Superior temporal gyrus (tissue), 1 donor: ENCODE measurements around the gene AGER.
"Not testable (repeated sequence)": the region's sequence is repeated elsewhere in the genome, so short reads cannot be mapped to it uniquely, and the experiment has no call there.

ENCODE experiments used
- DNase-seq: peaks from one replicate; pipeline ENCODE4 v3.0.0-alpha.2; 2016; ENCODE audit errors: extremely low spot score

Gene AGER

GRCh38 chr6:32186151-32186840, 2.2 kb upstream of the AGER start:
- not testable (repeated sequence) for DNase-seq

GRCh38 chr6:32185681-32186131, 1.7 kb upstream of the AGER start:
- not testable (repeated sequence) for DNase-seq

GRCh38 chr6:32183483-32184083, 470 bp downstream of the AGER start:
- no peak for DNase-seq

GRCh38 chr6:32183030-32183429, 1.0 kb downstream of the AGER start:
- no peak for DNase-seq

GRCh38 chr6:32182555-32182981, 1.5 kb downstream of the AGER start:
- DNase-seq: no peak

- no peak for DNase-seq
Measured at GRCh38 chr6:32181915-32182529, 2.0 kb downstream of the AGER start.

- no peak for DNase-seq
Measured at GRCh38 chr6:32181148-32181702, 2.8 kb downstream of the AGER start.

GRCh38 chr6:32179766-32180405, 4.2 kb downstream of the AGER start:
- no peak for DNase-seq

- DNase-seq: no peak
Measured at GRCh38 chr6:32178547-32179440, 5.3 kb downstream of the AGER start.

GRCh38 chr6:32177788-32178546, 6.1 kb downstream of the AGER start, which contains the start of gene RNF5:
TSS of gene RNF5 (plus strand) at chr6:32178405. CDS start at chr6:32178512, 107 bp downstream.
- DNase-seq: peak; percentile 100

GRCh38 chr6:32177183-32177787, 6.8 kb downstream of the AGER start:
- no peak for DNase-seq

- peak; percentile 55 for DNase-seq
Measured at GRCh38 chr6:32176476-32177182, 7.4 kb downstream of the AGER start.

GRCh38 chr6:32175711-32176475, 8.2 kb downstream of the AGER start, which contains the start of gene AGPAT1:
TSS of gene AGPAT1 (minus strand) at chr6:32176084. CDS start at chr6:32171496, 4,588 bp downstream.
- DNase-seq: peak; percentile 98

GRCh38 chr6:32175322-32175710, 8.7 kb downstream of the AGER start:
- no peak for DNase-seq

GRCh38 chr6:32174416-32174815, 9.6 kb downstream of the AGER start:
- DNase-seq: no peak

GRCh38 chr6:32173051-32173727, 10.9 kb downstream of the AGER start:
- DNase-seq: no peak

GRCh38 chr6:32171234-32171633, 12.8 kb downstream of the AGER start:
- DNase-seq: no peak

- no peak for DNase-seq
Measured at GRCh38 chr6:32170294-32170693, 13.8 kb downstream of the AGER start.
